PFSK-1 (cell line): ENCODE measurements around the gene POT1.

Experiments used
- FOXP2 ChIP-seq: optimal IDR thresholded peaks from 2 replicates; pipeline ENCODE3; 2011; ENCODE audit warnings: borderline replicate concordance, control low read depth, inconsistent platforms; ENCODE audit not compliant: insufficient read depth; ENCODE audit errors: extremely low read length, extremely low read depth
- POLR2AphosphoS5 ChIP-seq: IDR thresholded peaks from 2 replicates; pipeline ENCODE4 v1.6.1; 2012; ENCODE audit warnings: low read depth, mild to moderate bottlenecking, control low read depth, low read length, moderate library complexity
- REST ChIP-seq, 2 experiments: IDR thresholded peaks; 2 replicates each; pipeline versions ENCODE4 v1.6.1 to v1.8.0; 2011 to 2012; ENCODE audit warnings: low read depth in 2 of 2, low read length in 2 of 2, control low read depth in 1 of 2, inconsistent platforms in 1 of 2, mild to moderate bottlenecking in 1 of 2, moderate library complexity in 1 of 2; ENCODE audit not compliant: insufficient read depth in 1 of 2
- SIN3A ChIP-seq: IDR thresholded peaks from 2 replicates; pipeline ENCODE4 v1.6.1; 2012; ENCODE audit warnings: mild to moderate bottlenecking, low read length, moderate library complexity, borderline replicate concordance; ENCODE audit not compliant: insufficient read depth
- TAF1 ChIP-seq: IDR thresholded peaks from 2 replicates; pipeline ENCODE4 v1.6.1; 2012; ENCODE audit warnings: low read length, control low read depth, borderline replicate concordance; ENCODE audit not compliant: insufficient read depth

POT1 gene

GRCh38 chr7:124840435-124840834 is 89.2 kb downstream of the POT1 start:
- TF ChIP-seq SIN3A, result no peak
- no peak for TF ChIP-seq TAF1
- no peak for TF ChIP-seq POLR2AphosphoS5
- no peak for TF ChIP-seq FOXP2
- TF ChIP-seq REST (IDR thresholded peaks at IDR 0.05; ENCODE audit: insufficient read depth in 1 of 2, low read depth in 2 of 2, low read length in 2 of 2), result no peak

- no peak for TF ChIP-seq FOXP2
- TF ChIP-seq SIN3A, result no peak
- no peak for TF ChIP-seq TAF1
- no peak for TF ChIP-seq REST (IDR thresholded peaks at IDR 0.05; ENCODE audit: insufficient read depth in 1 of 2, low read depth in 2 of 2, low read length in 2 of 2)
Measured at GRCh38 chr7:124839687-124840086, 89.9 kb downstream of the POT1 start.

- no peak for TF ChIP-seq TAF1
- no peak for TF ChIP-seq REST (IDR thresholded peaks at IDR 0.05; ENCODE audit: insufficient read depth in 1 of 2, low read depth in 2 of 2, low read length in 2 of 2)
- TF ChIP-seq POLR2AphosphoS5, result no peak
- TF ChIP-seq FOXP2, result no peak
- TF ChIP-seq SIN3A, result no peak
Measured at GRCh38 chr7:124836173-124836572, 93.5 kb downstream of the POT1 start.

- TF ChIP-seq REST (IDR thresholded peaks at IDR 0.05; ENCODE audit: insufficient read depth in 1 of 2, low read depth in 2 of 2, low read length in 2 of 2) (no peak), POLR2AphosphoS5 (no peak), TAF1 (no peak), SIN3A (no peak), FOXP2 (no peak)
Measured at GRCh38 chr7:124818807-124819206, 110.8 kb downstream of the POT1 start.
